Measurements from ENCODE around the gene GSS.

DNA sequence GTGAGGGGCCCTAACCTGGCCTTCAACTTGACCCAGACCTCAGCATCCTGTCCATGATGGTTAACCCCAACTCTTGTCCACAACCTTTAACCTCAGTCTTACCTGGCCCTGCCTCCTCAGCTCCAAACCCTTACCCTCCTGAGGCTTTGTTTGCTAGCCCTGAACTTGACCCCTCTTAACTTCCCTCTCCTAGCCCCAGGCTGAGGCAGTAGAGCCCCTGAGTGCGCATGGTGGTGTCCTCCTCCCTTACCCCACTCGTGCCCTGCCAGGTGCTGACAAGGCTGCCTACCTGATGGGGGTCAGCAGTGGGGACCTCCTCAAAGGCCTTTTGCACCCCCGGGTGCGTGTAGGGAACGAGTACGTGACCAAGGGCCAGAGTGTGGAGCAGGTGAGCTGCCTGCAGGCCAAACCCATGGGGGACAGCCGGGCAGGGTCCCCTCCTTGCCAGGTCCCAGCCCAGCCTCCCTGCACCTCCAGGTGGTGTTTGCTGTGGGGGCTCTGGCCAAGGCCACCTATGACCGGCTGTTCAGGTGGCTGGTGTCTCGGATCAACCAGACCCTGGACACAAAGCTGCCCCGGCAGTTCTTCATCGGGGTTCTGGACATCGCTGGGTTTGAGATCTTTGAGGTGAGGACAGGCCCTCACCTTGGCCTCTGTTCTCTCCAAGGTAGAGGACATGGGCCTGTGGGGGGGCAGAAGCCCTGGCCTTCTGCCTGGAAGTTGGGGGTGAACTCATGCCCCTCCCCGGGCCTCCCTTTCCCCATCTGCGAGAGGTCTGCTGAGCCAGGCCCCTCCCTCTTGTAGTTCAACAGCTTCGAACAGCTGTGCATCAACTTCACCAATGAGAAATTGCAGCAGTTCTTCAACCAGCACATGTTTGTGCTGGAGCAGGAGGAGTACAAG is 31.9 kb upstream of the GSS start:
- TF ChIP-seq CTCF (IDR thresholded peaks at IDR 0.05) (no peak), POLR2A (IDR thresholded peaks at IDR 0.05) (no peak)
